Skeletal muscle satellite cell (primary cell): ENCODE measurements around the gene CEP192.
"Not testable (repeated sequence)": the region's sequence is repeated elsewhere in the genome, so short reads cannot be mapped to it uniquely, and the experiment has no call there.

Experiments used
- H3K27me3 ChIP-seq: 2 replicates; pipeline ENCODE4 v1.7.0; 2013; ENCODE audit warnings: low read length; ENCODE audit not compliant: control insufficient read depth, insufficient read depth
- H3K36me3 ChIP-seq: 2 replicates; pipeline ENCODE4 v1.7.0; 2013; ENCODE audit warnings: mild to moderate bottlenecking, control low read depth, low read length; ENCODE audit not compliant: insufficient read depth
- H3K4me1 ChIP-seq: 2 replicates; pipeline ENCODE4 v1.7.0; 2013; ENCODE audit warnings: low read length; ENCODE audit not compliant: control insufficient read depth, insufficient read depth
- H3K4me2 ChIP-seq: 2 replicates; pipeline ENCODE4 v1.7.0; 2013; ENCODE audit warnings: mild to moderate bottlenecking, low read length
- H3K4me3 ChIP-seq: 2 replicates; pipeline ENCODE4 v1.7.0; 2013; ENCODE audit warnings: low read length
- H3K9ac ChIP-seq: 2 replicates; pipeline ENCODE4 v1.7.0; 2013; ENCODE audit warnings: mild to moderate bottlenecking, low read depth, low read length, moderate library complexity
- H3K9me3 ChIP-seq: replicated peaks from 2 replicates; pipeline ENCODE4 v1.7.0; 2013; ENCODE audit warnings: mild to moderate bottlenecking, control low read depth, low read length

CEP192 gene

GRCh38 chr18:12995424-12995823 is 4.3 kb downstream of the CEP192 start:
- Histone ChIP-seq H3K4me1 (peaks cover 13% of the 10 kb centered on the region), H3K4me2 (no peak overlapping the region), H3K4me3 (no peak overlapping the region), H3K27me3 (no peaks in the 10 kb centered on the region), H3K36me3 (peaks cover 7% of the 10 kb centered on the region), H3K9ac (no peak overlapping the region), H3K9me3 (no peaks in the 10 kb centered on the region)

DNA sequence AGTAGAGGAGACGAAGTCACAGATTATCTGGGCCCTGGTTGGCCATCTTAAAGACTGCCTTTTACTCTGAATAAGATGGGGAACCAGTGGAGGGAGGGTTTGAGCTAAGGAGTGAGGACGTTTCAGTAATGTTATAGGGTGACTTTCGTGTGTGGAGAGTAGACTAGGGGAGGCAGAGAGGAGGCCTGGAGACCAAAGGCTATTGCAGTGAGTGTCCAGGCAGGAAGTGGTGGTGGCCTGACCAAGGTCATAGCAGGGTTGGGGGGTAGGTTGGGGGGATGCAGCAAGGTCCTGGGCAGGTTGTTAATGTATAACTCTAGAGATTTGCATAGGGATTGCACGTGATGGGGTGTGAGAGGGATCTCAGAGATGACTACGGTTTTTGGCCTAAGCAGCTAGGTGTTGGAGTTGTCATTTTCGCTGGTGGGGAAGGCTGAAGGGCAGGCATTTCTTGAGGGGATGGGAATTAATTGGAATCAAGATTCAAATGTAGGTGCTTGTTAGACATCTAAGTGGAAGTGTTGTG is 4.9 kb downstream of the CEP192 start:
- Histone ChIP-seq H3K9ac (no peak overlapping the region), H3K36me3 (peaks cover 8% of the 10 kb centered on the region), H3K9me3 (no peaks in the 10 kb centered on the region), H3K27me3 (no peaks in the 10 kb centered on the region), H3K4me1 (peaks cover 11% of the 10 kb centered on the region), H3K4me3 (no peak overlapping the region), H3K4me2 (no peak overlapping the region)

DNA sequence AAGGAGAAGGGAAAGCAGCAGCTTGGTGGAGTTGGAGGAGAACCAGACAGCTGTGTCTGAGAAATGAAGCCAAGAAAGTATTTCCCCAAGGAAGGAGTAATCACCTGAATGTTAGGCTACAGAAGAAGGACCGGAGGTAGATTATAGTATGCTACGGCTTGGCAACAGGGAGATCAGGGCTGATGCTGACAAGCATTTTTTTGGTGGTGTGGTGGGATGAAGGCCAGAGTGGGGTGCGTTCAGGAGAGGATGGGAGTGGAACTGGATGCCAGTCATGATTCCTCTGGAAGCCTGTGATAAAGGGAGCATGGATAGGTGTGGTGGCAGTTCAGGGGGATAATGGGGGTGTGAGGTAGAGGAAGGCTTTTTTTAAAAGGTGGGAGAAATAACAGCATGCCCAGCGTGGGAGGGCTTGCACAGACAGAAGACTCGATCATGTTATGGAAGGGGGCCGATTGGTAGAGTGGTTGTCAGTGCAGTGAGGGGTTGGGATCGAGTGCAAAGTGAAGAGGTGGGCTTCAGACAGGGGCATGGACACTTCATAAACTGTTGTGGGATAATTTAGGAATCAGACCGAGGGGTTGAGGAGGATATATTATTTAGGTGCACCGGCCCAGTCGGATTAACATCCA is 5.6 kb downstream of the CEP192 start:
- Histone ChIP-seq H3K9me3 (no peaks in the 10 kb centered on the region), H3K9ac (no peak overlapping the region), H3K4me3 (no peak overlapping the region), H3K4me1 (peaks cover 11% of the 10 kb centered on the region), H3K4me2 (no peak overlapping the region), H3K27me3 (no peaks in the 10 kb centered on the region), H3K36me3 (peaks cover 11% of the 10 kb centered on the region)

DNA sequence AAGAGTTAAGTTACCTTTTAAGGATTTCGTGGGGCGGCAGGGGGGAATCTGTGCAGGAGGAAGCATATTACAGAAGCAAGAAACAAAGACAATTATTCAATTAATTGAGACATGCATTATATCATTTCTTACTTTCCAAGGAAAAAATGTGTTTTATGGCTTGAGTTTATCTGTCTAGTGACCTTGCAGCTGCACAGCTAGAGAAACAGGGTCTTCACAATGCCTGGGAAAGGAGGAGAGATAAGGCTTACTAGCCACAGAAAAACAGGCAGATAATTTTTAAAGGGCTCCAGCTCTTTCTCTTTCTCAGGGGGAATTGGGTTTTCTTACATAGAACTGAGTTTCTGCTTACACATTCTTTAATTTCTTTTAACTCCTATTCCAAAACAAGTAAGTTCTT is 6.2 kb downstream of the CEP192 start:
- peaks cover 11% of the 10 kb centered on the region for H3K36me3 ChIP-seq
- not testable (repeated sequence) for H3K4me3 ChIP-seq, H3K27me3 ChIP-seq, H3K4me2 ChIP-seq, H3K9ac ChIP-seq, H3K9me3 ChIP-seq
- H3K4me1 ChIP-seq: peaks cover 10% of the 10 kb centered on the region

DNA sequence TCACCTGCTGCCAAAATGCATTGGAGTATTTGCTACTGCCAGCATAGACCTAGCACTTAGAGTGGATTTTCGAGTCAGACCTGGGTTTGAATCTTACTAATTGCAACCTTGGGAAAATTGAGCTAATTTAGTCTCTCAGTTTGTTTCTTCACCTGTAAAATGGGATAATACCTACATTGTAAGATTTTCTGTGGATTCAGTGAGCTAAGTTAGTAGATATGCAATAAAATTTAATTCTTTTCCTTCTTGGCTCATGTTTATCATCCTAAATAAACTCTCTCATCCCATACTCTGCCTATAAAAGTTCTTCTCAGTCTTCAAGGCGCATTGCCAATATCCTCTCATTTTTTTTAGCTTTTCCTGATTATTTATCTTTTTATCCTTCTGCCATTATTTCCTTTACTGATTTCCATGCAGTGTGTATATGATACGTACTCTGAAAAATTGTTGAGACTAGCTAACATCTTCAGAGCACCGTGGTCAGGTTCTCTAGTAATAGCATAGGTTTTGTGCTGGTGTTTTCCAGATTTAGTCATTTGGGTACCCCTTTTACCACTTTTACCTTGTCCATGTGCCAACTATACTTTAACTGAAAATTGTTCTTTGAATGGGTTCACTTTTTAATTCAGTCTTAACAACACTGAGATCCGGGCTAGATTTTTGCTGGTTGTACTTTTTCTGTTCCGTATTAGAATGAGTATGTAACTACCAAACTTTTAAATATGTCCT is 7.3 kb downstream of the CEP192 start:
- Histone ChIP-seq H3K4me1 (no peaks in the 10 kb centered on the region), H3K4me3 (no peak overlapping the region), H3K9me3 (no peaks in the 10 kb centered on the region), H3K9ac (no peak overlapping the region), H3K36me3 (peaks cover 11% of the 10 kb centered on the region), H3K4me2 (no peak overlapping the region), H3K27me3 (no peaks in the 10 kb centered on the region)

- H3K4me1 ChIP-seq: peaks cover 6% of the 10 kb centered on the region
- peaks cover 11% of the 10 kb centered on the region for H3K36me3 ChIP-seq
- H3K9me3 ChIP-seq: no peaks in the 10 kb centered on the region
These were observed 12.3 kb downstream of the CEP192 start for GRCh38 chr18:13003466-13003896.

GRCh38 chr18:13004396-13004795 is 13.2 kb downstream of the CEP192 start:
- Histone ChIP-seq H3K9me3 (no peaks in the 10 kb centered on the region), H3K9ac (no peak overlapping the region), H3K4me3 (no peak overlapping the region), H3K36me3 (peaks cover 16% of the 10 kb centered on the region), H3K4me1 (peaks cover 6% of the 10 kb centered on the region), H3K27me3 (no peaks in the 10 kb centered on the region), H3K4me2 (no peak overlapping the region)

More at GRCh38 chr18:13003466-13003896, 12.3 kb downstream of the CEP192 start:
- no peak overlapping the region for H3K4me2 ChIP-seq
- no peak overlapping the region for H3K4me3 ChIP-seq
- no peaks in the 10 kb centered on the region for H3K27me3 ChIP-seq
- no peak overlapping the region for H3K9ac ChIP-seq

GRCh38 chr18:13005289-13005688 is 14.1 kb downstream of the CEP192 start:
- H3K4me1 ChIP-seq: peaks cover 6% of the 10 kb centered on the region
- no peak overlapping the region for H3K9ac ChIP-seq
- peaks cover 17% of the 10 kb centered on the region for H3K36me3 ChIP-seq
- no peak overlapping the region for H3K4me2 ChIP-seq
- H3K4me3 ChIP-seq: no peak overlapping the region
- no peaks in the 10 kb centered on the region for H3K27me3 ChIP-seq
- H3K9me3 ChIP-seq: no peaks in the 10 kb centered on the region

DNA sequence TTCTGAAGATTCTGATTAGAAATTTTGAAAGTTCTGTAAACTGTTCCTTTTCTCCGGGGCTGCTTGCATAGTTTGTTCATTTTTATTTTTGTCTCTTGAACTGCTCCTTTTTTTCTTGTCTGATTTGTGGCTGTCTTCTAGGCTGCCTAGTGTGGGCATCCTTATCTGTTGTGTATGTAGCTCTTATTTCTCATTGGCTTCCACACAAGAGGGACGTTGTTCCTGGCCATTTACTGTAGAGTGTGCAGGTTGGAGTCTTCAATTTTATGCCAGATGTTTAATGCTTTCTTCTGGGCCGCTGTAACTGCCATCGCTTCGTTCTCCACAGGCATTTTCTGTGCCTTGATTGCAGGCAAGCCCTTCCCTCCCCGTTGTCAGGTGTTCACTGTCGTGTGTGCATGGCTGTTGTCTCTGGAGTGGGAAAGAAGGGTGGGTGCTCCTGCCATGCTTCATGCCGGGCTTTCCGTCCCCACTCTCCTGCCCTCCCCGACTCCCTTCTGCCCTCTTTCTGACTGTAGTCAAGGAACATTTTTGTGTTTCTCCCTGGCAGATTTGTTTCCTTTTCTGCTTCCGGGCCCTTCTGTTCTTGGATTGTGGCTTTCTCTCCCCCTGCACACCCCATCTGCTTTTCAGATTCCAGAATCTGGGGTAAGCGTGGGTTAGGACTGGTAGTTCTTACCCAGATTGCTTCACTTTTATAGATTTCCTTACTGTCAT is 15.5 kb downstream of the CEP192 start:
- H3K36me3 ChIP-seq: peaks cover 17% of the 10 kb centered on the region
- no peaks in the 10 kb centered on the region for H3K9me3 ChIP-seq
- peaks cover 6% of the 10 kb centered on the region for H3K4me1 ChIP-seq
- H3K9ac ChIP-seq: no peak overlapping the region
- H3K4me3 ChIP-seq: no peak overlapping the region
- no peak overlapping the region for H3K4me2 ChIP-seq
- H3K27me3 ChIP-seq: no peaks in the 10 kb centered on the region

DNA sequence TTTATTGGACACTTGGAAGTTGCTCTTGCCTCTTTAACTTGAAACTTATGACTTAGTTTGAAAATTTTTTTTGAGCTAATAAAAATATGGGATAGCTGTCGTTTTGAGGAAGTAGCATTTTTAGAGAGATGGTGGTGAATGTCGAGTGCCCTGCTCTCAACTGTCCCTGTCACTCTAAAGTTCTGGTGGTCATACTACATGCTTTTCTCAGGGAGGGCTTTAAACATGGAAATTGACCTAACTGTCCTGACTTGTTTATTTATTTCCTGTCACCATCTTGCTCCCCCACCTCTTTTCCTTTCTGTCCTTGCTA is 16.0 kb downstream of the CEP192 start:
- H3K4me2 ChIP-seq: no peak overlapping the region
- H3K4me3 ChIP-seq: no peak overlapping the region
- H3K4me1 ChIP-seq: peaks cover 6% of the 10 kb centered on the region
- H3K36me3 ChIP-seq: peaks cover 20% of the 10 kb centered on the region
- no peaks in the 10 kb centered on the region for H3K27me3 ChIP-seq
- H3K9ac ChIP-seq: no peak overlapping the region
- no peaks in the 10 kb centered on the region for H3K9me3 ChIP-seq

DNA sequence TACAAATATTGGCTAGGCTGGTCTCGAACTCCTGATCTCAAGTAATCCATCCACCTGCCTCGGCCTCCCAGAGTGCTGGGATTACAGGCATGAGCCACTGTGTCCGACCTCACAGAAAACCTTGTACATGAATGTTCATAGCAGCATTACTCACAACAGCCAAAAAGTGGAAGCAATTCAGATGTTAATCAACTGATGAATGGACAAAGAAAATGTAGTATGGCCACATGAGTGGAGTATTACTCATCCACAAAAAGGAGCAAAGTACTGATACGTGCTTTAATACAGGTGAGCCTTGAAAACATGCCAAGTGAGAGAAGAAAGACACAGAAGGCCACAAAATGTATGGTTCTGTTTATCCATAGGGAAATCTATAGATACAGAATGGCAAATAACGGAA is 20.6 kb downstream of the CEP192 start:
- Histone ChIP-seq H3K4me1 (peaks cover 4% of the 10 kb centered on the region), H3K36me3 (peaks cover 46% of the 10 kb centered on the region)

More for the DNA sequence above, 20.6 kb downstream of the CEP192 start:
- no peaks in the 10 kb centered on the region for H3K27me3 ChIP-seq
- no peak overlapping the region for H3K9ac ChIP-seq
- H3K9me3 ChIP-seq: no peaks in the 10 kb centered on the region
- H3K4me3 ChIP-seq: no peak overlapping the region
- H3K4me2 ChIP-seq: no peak overlapping the region
